K562 (cell line): ENCODE measurements around the gene NPDC1. TPM values are rescaled to one million over a fixed set of nuclear protein-coding genes. Genes with fewer than 3 reads are reported as not detected.

Source experiments
- BCL6 ChIP-seq: fragments of 250-450 bp; sonication (Bioruptor Pico); IDR thresholded peaks from 2 replicates; pipeline ENCODE4 v1.4.0; 2020
- CC2D1A ChIP-seq: fragments of 450-650 bp; IDR thresholded peaks from 2 replicates; pipeline ENCODE4 v1.6.1; 2017; ENCODE audit warnings: mild to moderate bottlenecking
- DNMT1 ChIP-seq: fragments of 450-650 bp; IDR thresholded peaks from 2 replicates; pipeline ENCODE4 v1.6.1; 2016; ENCODE audit warnings: antibody characterized with exemption, mild to moderate bottlenecking
- ESRRA ChIP-seq: fragments of 450-650 bp; IDR thresholded peaks from 2 replicates; pipeline ENCODE4 v1.6.1; 2014; ENCODE audit warnings: low read depth, mild to moderate bottlenecking, moderate library complexity, borderline replicate concordance
- HMGN3 ChIP-seq: IDR thresholded peaks from 2 replicates; pipeline ENCODE4 v1.6.1; 2011; ENCODE audit warnings: borderline replicate concordance, low read depth, mild to moderate bottlenecking, mixed read lengths, low read length; ENCODE audit not compliant: insufficient read length; ENCODE audit errors: extremely low read depth
- NRF1 ChIP-seq, 2 experiments: fragments of 450-650 bp; IDR thresholded peaks in 1 of 2; conservative IDR thresholded peaks in 1 of 2; 2 replicates each; pipeline ENCODE4 v1.6.1; 2014; ENCODE audit warnings: mild to moderate bottlenecking in 2 of 2
- PHF8 ChIP-seq: fragments of 200-600 bp; sonication (generic); IDR thresholded peaks from 2 replicates; pipeline ENCODE4 v1.6.1; 2012; ENCODE audit warnings: mixed run types, mild to moderate bottlenecking, inconsistent platforms, low read length, moderate library complexity, borderline replicate concordance
- PTBP1 ChIP-seq: fragments of 200-400 bp; formaldehyde crosslinking; IDR thresholded peaks from 2 replicates; pipeline ENCODE4 v1.6.1; 2017; ENCODE audit warnings: low read depth, low read length
- SMARCE1 ChIP-seq: fragments of 450-650 bp; IDR thresholded peaks from 2 replicates; pipeline ENCODE4 v1.7.1; 2016; ENCODE audit warnings: mild to moderate bottlenecking
- SNRNP70 ChIP-seq: fragments of 200-400 bp; formaldehyde crosslinking; optimal IDR thresholded peaks from 2 replicates; pipeline ENCODE3; 2017; ENCODE audit warnings: low read depth, low read length
- SRSF9 ChIP-seq: fragments of 200-400 bp; formaldehyde crosslinking; IDR thresholded peaks from 2 replicates; pipeline ENCODE4 v1.6.1; 2017; ENCODE audit warnings: low read depth, low read length, borderline replicate concordance
- TBP ChIP-seq: optimal IDR thresholded peaks from 2 replicates; pipeline ENCODE3; 2011; ENCODE audit warnings: low read depth, low read length, improper control_type of control experiment
- TGIF2 ChIP-seq: sonication (generic); formaldehyde crosslinking; IDR thresholded peaks from 2 replicates; pipeline ENCODE4 v1.8.1; 2022; ENCODE audit warnings: mild to moderate bottlenecking, missing genetic modification reagents, moderate library complexity
- XRCC3 ChIP-seq: fragments of 450-650 bp; IDR thresholded peaks from 2 replicates; pipeline ENCODE4 v1.6.1; 2017; ENCODE audit warnings: mild to moderate bottlenecking, moderate library complexity
- ZBTB1 ChIP-seq: sonication (generic); formaldehyde crosslinking; IDR thresholded peaks from 2 replicates; pipeline ENCODE4 v1.8.1; 2023; ENCODE audit warnings: missing genetic modification reagents, low read depth, mild to moderate bottlenecking, borderline replicate concordance
- ZNF316 ChIP-seq: fragments of 450-650 bp; IDR thresholded peaks from 2 replicates; pipeline ENCODE4 v1.6.1; 2016
- ZNF347 ChIP-seq: fragments of 450-650 bp; formaldehyde crosslinking; IDR thresholded peaks from 2 replicates; pipeline ENCODE4 v1.4.0; 2020; ENCODE audit warnings: low read depth, mild to moderate bottlenecking, moderate library complexity
- ZNF449 ChIP-seq: fragments of 250-450 bp; sonication (Bioruptor Pico); IDR thresholded peaks from 2 replicates; pipeline ENCODE4 v1.8.0; 2022; ENCODE audit warnings: moderate library complexity, mild to moderate bottlenecking, inconsistent platforms
- polyA plus RNA-seq, 8 experiments: library from polyadenylated mRNA; depleted of rRNA in 4 of 8; stranded (reverse) in 5 of 8; unstranded in 3 of 8; fragments of >200 nt; fragmentation: Nextera tagmentation in 2 of 8; fragmentation: Illumina TruSeq in 1 of 8; extraction: Ambion mirVana in 2 of 8; extraction: Trizol in 1 of 8; gene quantifications; 2 replicates each; pipeline versions ENCODE4 v1.2.1 to v1.2.3, GENCODE V29; 2011 to 2014; ENCODE audit warnings: inconsistent platforms in 1 of 8, missing spikeins in 1 of 8
- total RNA-seq, 7 experiments: library from RNA; depleted of rRNA in 6 of 7; stranded (reverse); fragments of >200 nt in 6 of 7; fragmentation: Illumina TruSeq in 2 of 7; extraction: Trizol in 2 of 7; gene quantifications; 2 replicates each; pipeline versions ENCODE4 v1.2.1 to v1.2.3, GENCODE V29; 2011 to 2021; ENCODE audit warnings: low replicate concordance in 1 of 7
- TF ChIP-seq, protein P1 (sequence below): IDR thresholded peaks from 3 replicates; pipeline ENCODE4 v1.6.1; 2011; ENCODE audit warnings: borderline replicate concordance, mild to moderate bottlenecking; ENCODE audit not compliant: insufficient read length, insufficient read depth
- TF ChIP-seq, protein P2 (sequence below): sonication (generic); formaldehyde crosslinking; IDR thresholded peaks from 2 replicates; pipeline ENCODE4 v1.8.1; 2023; ENCODE audit warnings: missing genetic modification reagents, mild to moderate bottlenecking, borderline replicate concordance
- TF ChIP-seq, protein P3 (sequence below): fragments of 250-450 bp; sonication (Bioruptor Pico); IDR thresholded peaks from 2 replicates; pipeline ENCODE4 v1.5.0; 2020; ENCODE audit warnings: mild to moderate bottlenecking

The NPDC1 gene
- total and polyA plus RNA-seq, 9 of the 15 experiments (the other 6 are each of a cell fraction or from before 2014, with no cell fraction given): 0.06 to 2.1 (median 0.53) TPM; not detected in 3

DNA sequence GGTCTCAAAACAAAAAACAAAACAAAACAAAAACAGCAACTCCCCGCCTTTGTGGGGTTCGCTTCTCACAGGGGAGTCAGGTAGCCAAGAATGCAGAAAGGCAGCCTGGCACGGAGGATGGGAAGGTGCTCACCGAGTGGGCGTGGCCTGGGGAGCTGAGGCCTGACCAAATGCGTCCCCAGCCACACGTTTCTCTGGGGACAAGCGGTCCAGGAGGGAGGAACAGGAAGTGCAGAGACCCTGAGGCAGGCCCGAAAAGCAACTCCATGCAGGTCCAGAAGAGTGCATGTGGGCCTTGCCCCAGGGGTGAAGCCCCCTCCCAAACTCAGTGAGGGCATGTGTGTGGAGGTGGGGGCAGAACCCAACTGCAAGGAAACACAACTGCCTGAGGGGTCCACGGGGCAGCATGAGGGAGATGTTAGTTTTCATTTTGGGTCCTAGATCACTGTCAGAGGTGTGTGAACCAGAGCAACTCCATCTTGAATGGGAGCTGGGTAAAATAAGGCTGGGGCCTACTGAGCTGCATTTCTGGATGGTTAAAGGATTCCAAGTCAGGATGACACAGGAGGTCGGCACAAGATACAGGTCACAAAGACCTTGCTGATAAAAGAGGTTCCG lies 28.8 kb upstream of the NPDC1 start (continued):
- TF ChIP-seq ZNF316 (no peak), SRSF9 (no peak), PHF8 (no peak), ZBTB1 (CRISPR knock-in tag) (no peak), HMGN3 (no peak), ZNF347 (CRISPR knock-in tag) (peak; percentile 97), TGIF2 (no peak), ESRRA (no peak), CC2D1A (no peak), XRCC3 (no peak), TBP (no peak), SNRNP70 (no peak), ZNF449 (CRISPR knock-in tag) (peak; percentile 99), SMARCE1 (no peak), PTBP1 (no peak), NRF1 (conservative IDR thresholded peaks at IDR 0.05 in 1 of 2, IDR thresholded peaks at IDR 0.05 in 1 of 2) (no peak), BCL6 (peak; percentile 99), DNMT1 (no peak)
- TF ChIP-seq, protein P1, sequence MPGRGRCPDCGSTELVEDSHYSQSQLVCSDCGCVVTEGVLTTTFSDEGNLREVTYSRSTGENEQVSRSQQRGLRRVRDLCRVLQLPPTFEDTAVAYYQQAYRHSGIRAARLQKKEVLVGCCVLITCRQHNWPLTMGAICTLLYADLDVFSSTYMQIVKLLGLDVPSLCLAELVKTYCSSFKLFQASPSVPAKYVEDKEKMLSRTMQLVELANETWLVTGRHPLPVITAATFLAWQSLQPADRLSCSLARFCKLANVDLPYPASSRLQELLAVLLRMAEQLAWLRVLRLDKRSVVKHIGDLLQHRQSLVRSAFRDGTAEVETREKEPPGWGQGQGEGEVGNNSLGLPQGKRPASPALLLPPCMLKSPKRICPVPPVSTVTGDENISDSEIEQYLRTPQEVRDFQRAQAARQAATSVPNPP: no peak
- TF ChIP-seq, protein P2, sequence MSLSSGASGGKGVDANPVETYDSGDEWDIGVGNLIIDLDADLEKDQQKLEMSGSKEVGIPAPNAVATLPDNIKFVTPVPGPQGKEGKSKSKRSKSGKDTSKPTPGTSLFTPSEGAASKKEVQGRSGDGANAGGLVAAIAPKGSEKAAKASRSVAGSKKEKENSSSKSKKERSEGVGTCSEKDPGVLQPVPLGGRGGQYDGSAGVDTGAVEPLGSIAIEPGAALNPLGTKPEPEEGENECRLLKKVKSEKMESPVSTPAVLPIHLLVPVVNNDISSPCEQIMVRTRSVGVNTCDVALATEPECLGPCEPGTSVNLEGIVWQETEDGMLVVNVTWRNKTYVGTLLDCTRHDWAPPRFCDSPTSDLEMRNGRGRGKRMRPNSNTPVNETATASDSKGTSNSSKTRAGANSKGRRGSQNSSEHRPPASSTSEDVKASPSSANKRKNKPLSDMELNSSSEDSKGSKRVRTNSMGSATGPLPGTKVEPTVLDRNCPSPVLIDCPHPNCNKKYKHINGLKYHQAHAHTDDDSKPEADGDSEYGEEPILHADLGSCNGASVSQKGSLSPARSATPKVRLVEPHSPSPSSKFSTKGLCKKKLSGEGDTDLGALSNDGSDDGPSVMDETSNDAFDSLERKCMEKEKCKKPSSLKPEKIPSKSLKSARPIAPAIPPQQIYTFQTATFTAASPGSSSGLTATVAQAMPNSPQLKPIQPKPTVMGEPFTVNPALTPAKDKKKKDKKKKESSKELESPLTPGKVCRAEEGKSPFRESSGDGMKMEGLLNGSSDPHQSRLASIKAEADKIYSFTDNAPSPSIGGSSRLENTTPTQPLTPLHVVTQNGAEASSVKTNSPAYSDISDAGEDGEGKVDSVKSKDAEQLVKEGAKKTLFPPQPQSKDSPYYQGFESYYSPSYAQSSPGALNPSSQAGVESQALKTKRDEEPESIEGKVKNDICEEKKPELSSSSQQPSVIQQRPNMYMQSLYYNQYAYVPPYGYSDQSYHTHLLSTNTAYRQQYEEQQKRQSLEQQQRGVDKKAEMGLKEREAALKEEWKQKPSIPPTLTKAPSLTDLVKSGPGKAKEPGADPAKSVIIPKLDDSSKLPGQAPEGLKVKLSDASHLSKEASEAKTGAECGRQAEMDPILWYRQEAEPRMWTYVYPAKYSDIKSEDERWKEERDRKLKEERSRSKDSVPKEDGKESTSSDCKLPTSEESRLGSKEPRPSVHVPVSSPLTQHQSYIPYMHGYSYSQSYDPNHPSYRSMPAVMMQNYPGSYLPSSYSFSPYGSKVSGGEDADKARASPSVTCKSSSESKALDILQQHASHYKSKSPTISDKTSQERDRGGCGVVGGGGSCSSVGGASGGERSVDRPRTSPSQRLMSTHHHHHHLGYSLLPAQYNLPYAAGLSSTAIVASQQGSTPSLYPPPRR (CRISPR knock-in tag): no peak
- TF ChIP-seq, protein P3, sequence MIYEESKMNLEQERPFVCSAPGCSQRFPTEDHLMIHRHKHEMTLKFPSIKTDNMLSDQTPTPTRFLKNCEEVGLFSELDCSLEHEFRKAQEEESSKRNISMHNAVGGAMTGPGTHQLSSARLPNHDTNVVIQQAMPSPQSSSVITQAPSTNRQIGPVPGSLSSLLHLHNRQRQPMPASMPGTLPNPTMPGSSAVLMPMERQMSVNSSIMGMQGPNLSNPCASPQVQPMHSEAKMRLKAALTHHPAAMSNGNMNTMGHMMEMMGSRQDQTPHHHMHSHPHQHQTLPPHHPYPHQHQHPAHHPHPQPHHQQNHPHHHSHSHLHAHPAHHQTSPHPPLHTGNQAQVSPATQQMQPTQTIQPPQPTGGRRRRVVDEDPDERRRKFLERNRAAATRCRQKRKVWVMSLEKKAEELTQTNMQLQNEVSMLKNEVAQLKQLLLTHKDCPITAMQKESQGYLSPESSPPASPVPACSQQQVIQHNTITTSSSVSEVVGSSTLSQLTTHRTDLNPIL (CRISPR knock-in tag): peak; percentile 98
